Mesendoderm (in vitro differentiated cells): ENCODE results near the gene FSD2.

ENCODE experiments used
- DNase-seq: peaks from one replicate; pipeline ENCODE4 v3.0.0; 2013
- H2AK5ac ChIP-seq: 2 replicates; pipeline ENCODE4 v1.6.1; 2013; ENCODE audit warnings: low read length, inconsistent platforms
- H2BK120ac ChIP-seq: 2 replicates; pipeline ENCODE4 v1.6.1; 2013; ENCODE audit warnings: low read depth, mild to moderate bottlenecking, low read length, moderate library complexity, mixed read lengths
- H2BK15ac ChIP-seq: replicated peaks from 2 replicates; pipeline ENCODE4 v1.6.1; 2013; ENCODE audit warnings: low read depth, mild to moderate bottlenecking, moderate library complexity
- H2BK5ac ChIP-seq: 2 replicates; pipeline ENCODE4 v1.6.1; 2013; ENCODE audit warnings: low read length, inconsistent platforms
- H3K18ac ChIP-seq: 2 replicates; pipeline ENCODE4 v1.6.1; 2013; ENCODE audit warnings: mild to moderate bottlenecking, low read length, mixed read lengths
- H3K23ac ChIP-seq: one replicate; pipeline ENCODE4 v1.6.1; 2013; ENCODE audit warnings: low read length
- H3K27ac ChIP-seq: 2 replicates; pipeline ENCODE4 v1.5.1; 2013; ENCODE audit warnings: low read depth, mild to moderate bottlenecking, inconsistent platforms, low read length, moderate library complexity
- H3K27me3 ChIP-seq: 2 replicates; pipeline ENCODE4 v1.6.1; 2013; ENCODE audit warnings: low read length, control low read depth, mild to moderate bottlenecking, inconsistent platforms; ENCODE audit not compliant: insufficient read depth, poor library complexity
- H3K36me3 ChIP-seq: 2 replicates; pipeline ENCODE4 v1.6.1; 2013; ENCODE audit warnings: low read length, inconsistent platforms; ENCODE audit not compliant: control insufficient read depth, insufficient read depth
- H3K4ac ChIP-seq: one replicate; pipeline ENCODE4 v1.6.1; 2013; ENCODE audit warnings: low read depth, mild to moderate bottlenecking, low read length, moderate library complexity
- H3K4me1 ChIP-seq: 2 replicates; pipeline ENCODE4 v1.6.1; 2013; ENCODE audit warnings: low read depth, low read length, inconsistent platforms; ENCODE audit not compliant: control insufficient read depth
- H3K4me2 ChIP-seq: 2 replicates; pipeline ENCODE4 v1.6.1; 2013; ENCODE audit warnings: low read length
- H3K4me3 ChIP-seq: 2 replicates; pipeline ENCODE4 v1.5.1; 2013; ENCODE audit warnings: mild to moderate bottlenecking, low read length
- H3K56ac ChIP-seq: one replicate; pipeline ENCODE4 v1.6.1; 2013; ENCODE audit warnings: low read length
- H3K79me1 ChIP-seq: 2 replicates; pipeline ENCODE4 v1.6.1; 2013; ENCODE audit warnings: low read length, inconsistent platforms
- H3K79me2 ChIP-seq: 2 replicates; pipeline ENCODE4 v1.6.1; 2013; ENCODE audit warnings: mild to moderate bottlenecking, low read length; ENCODE audit not compliant: control insufficient read depth, insufficient read depth
- H3K9ac ChIP-seq: 2 replicates; pipeline ENCODE4 v1.6.1; 2013; ENCODE audit warnings: low read length, inconsistent platforms
- H4K5ac ChIP-seq: one replicate; pipeline ENCODE4 v1.6.1; 2013; ENCODE audit warnings: low read length
- H4K8ac ChIP-seq: one replicate; pipeline ENCODE4 v1.6.1; 2013; ENCODE audit warnings: low read depth, mild to moderate bottlenecking, control low read depth, low read length, moderate library complexity
- WGBS: extraction: QIAGEN DNeasy Blood & Tissue Kit; methylation state at CpG from one replicate; pipeline ENCODE4 v1.1.7; 2013; ENCODE audit warnings: low lambda C conversion rate, missing lambda C conversion rate; ENCODE audit not compliant: insufficient coverage; ENCODE audit errors: extremely low coverage; 5-methylcytosine and 5-hydroxymethylcytosine counted together

Gene FSD2

DNA sequence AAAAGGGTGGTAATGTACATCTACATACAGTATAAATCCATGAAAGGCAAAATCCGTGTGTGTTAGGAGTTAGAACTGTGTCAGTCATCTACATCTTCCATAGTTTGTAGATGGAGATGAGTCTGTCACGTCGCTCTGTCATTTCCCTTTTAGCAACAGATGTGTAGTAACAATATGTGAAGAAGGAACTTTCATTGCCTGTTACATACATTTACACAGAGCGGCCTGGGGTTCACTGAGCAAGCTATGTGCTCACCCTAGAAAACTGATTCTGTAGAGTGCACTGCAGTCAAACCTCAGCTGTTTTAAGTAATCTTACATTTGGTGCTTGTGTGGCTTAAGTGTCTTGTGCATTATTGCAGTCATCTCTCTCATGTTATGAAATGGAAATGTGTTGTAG lies 54.6 kb downstream of the FSD2 start:
- no peak overlapping the region for H3K27ac ChIP-seq

DNA sequence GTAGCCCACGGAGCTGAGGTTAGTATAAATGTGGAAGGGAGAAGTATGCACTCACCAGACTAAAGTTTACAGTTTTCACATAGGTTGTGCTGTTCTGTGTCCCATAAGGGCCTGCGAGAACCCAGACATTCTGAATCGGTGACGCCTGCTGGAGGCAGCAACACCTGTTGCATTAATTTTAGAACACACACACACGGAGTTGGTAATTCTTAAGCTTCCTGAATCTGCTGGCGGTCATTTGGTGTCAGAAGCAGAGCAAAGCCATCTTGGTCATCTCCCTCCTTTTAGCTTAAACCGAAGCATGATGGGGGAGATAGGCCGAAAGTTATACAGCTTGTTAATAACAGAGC lies 55.1 kb downstream of the FSD2 start:
- Histone ChIP-seq H2BK120ac (no peak overlapping the region), H4K8ac (no peak overlapping the region), H3K79me2 (peaks cover 17% of the 10 kb centered on the region), H3K4ac (no peak overlapping the region), H3K36me3 (no peaks in the 10 kb centered on the region), H4K5ac (no peak overlapping the region), H2AK5ac (no peak overlapping the region), H2BK15ac (no peak overlapping the region), H2BK5ac (no peak overlapping the region), H3K27ac (no peak overlapping the region), H3K4me2 (peak overlapping the region; percentile 92), H3K18ac (no peak overlapping the region), H3K56ac (peak overlapping the region; percentile 78), H3K79me1 (peaks cover 11% of the 10 kb centered on the region), H3K4me3 (peak overlapping the region; percentile 74), H3K9ac (peak overlapping the region; percentile 79), H3K27me3 (no peaks in the 10 kb centered on the region), H3K23ac (no peak overlapping the region), H3K4me1 (peaks cover 3% of the 10 kb centered on the region)
- no peak for DNase-seq
- WGBS: no CpG with 5 or more reads among the region's 8 CpGs

More for the DNA sequence above, 54.6 kb downstream of the FSD2 start:
- H3K9ac ChIP-seq: peak overlapping the region; percentile 79
- peak overlapping the region; percentile 92 for H3K4me2 ChIP-seq
- H2BK120ac ChIP-seq: no peak overlapping the region
- DNase-seq: no peak
- no peak overlapping the region for H2BK5ac ChIP-seq
- H3K18ac ChIP-seq: no peak overlapping the region
- H3K79me2 ChIP-seq: peaks cover 17% of the 10 kb centered on the region
- peaks cover 2% of the 10 kb centered on the region for H3K36me3 ChIP-seq
- H3K27me3 ChIP-seq: no peaks in the 10 kb centered on the region
- H2AK5ac ChIP-seq: no peak overlapping the region
- peaks cover 11% of the 10 kb centered on the region for H3K79me1 ChIP-seq
- no peak overlapping the region for H3K23ac ChIP-seq
- H2BK15ac ChIP-seq: no peak overlapping the region
- no peak overlapping the region for H4K8ac ChIP-seq
- no peak overlapping the region for H4K5ac ChIP-seq
- H3K4me1 ChIP-seq: peaks cover 3% of the 10 kb centered on the region
- H3K56ac ChIP-seq: peak overlapping the region; percentile 78
- H3K4me3 ChIP-seq: peak overlapping the region; percentile 74
- H3K4ac ChIP-seq: no peak overlapping the region
- WGBS: no CpG with 5 or more reads among the region's 4 CpGs

DNA sequence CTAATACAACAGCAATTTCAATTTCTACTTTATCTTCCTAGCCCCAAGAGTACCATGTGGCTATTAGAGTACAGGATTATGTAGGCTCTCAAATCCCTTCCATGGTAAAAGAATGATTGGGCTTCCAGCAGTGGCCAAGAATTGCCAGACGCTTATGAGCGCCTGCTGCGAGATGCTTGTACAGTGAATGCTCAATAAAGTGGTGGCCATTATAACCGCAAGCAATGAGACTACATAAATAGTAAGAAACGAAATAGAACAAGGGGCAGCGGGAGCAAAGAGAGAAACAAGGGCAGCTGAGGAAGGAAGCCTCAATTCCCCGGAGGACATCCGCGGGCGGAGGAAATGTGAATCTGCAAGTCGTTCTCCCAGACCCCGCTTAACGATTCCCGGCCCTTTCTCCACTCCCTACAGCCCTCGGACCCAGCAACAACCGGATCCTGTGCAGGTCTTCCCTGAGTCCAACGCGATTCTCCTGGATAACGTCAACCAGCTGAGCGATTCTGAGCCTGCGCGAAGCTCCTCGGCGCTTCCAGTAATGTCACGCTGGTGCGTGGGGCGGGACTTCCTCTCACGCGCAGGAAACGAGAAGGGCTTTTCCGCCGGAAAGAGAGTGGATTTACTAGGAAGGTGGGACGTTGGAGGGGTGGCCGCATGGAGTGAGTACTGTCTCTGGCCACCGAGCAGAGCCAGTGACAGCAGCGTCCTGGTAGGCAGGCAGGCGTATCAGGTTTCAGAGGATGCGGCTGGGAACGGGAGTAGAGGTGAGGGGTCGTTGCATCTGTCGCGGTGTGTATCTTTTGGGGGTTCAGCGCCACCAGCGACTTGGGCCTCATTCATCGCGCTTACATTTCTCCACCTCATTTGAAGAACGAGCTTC lies 55.7 kb downstream of the FSD2 start:
- no peak overlapping the region for H4K5ac ChIP-seq
- no peaks in the 10 kb centered on the region for H3K27me3 ChIP-seq
- DNase-seq: peak; percentile 97
- H3K27ac ChIP-seq: peak overlapping the region; percentile 37
- no peak overlapping the region for H3K4ac ChIP-seq
- H2BK120ac ChIP-seq: no peak overlapping the region
- H3K23ac ChIP-seq: no peak overlapping the region
- H2BK5ac ChIP-seq: no peak overlapping the region
- peak overlapping the region; percentile 86 for H3K56ac ChIP-seq
- no peak overlapping the region for H2AK5ac ChIP-seq
- H3K79me2 ChIP-seq: peaks cover 17% of the 10 kb centered on the region
- no peak overlapping the region for H3K18ac ChIP-seq
- peak overlapping the region; percentile 79 for H3K9ac ChIP-seq
- peaks cover 11% of the 10 kb centered on the region for H3K79me1 ChIP-seq
- H3K4me1 ChIP-seq: peaks cover 3% of the 10 kb centered on the region
- H2BK15ac ChIP-seq: no peak overlapping the region
- H4K8ac ChIP-seq: peak overlapping the region; percentile 60
- peak overlapping the region; percentile 92 for H3K4me2 ChIP-seq
- no peaks in the 10 kb centered on the region for H3K36me3 ChIP-seq
- H3K4me3 ChIP-seq: peak overlapping the region; percentile 74
- WGBS: no CpG with 5 or more reads among the region's 47 CpGs

DNA sequence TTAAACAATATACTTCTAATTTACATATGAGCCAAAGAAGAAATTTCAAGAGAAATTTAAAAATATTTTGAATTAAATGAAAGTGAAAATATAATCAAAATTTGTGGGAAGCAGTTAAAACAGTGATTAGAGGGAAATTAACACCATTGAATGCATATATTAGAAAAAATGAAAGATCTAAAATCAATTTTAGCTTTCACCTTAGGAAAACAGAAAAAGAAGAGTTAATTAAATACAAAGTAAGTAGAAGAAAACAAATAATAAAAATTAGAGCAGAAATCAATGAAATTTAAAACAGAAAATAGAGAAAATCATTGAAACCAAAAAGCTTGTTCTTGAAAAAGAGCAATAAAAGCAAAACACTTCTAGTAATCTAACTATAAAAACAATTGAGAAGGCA lies 57.6 kb downstream of the FSD2 start:
- no peak overlapping the region for H3K56ac ChIP-seq
- H3K4me2 ChIP-seq: no peak overlapping the region
- H3K79me1 ChIP-seq: peaks cover 9% of the 10 kb centered on the region
- H2BK120ac ChIP-seq: no peak overlapping the region
- H3K27ac ChIP-seq: no peak overlapping the region
- H3K23ac ChIP-seq: no peak overlapping the region
- peaks cover 3% of the 10 kb centered on the region for H3K4me1 ChIP-seq
- H4K5ac ChIP-seq: no peak overlapping the region
- peaks cover 17% of the 10 kb centered on the region for H3K79me2 ChIP-seq
- no peak overlapping the region for H3K9ac ChIP-seq
- H3K18ac ChIP-seq: no peak overlapping the region
- H2AK5ac ChIP-seq: no peak overlapping the region
- no peak overlapping the region for H3K4ac ChIP-seq
- H3K4me3 ChIP-seq: no peak overlapping the region
- no peak overlapping the region for H2BK15ac ChIP-seq
- no peaks in the 10 kb centered on the region for H3K27me3 ChIP-seq
- no peaks in the 10 kb centered on the region for H3K36me3 ChIP-seq
- H2BK5ac ChIP-seq: no peak overlapping the region
- no peak for DNase-seq
- no peak overlapping the region for H4K8ac ChIP-seq

DNA sequence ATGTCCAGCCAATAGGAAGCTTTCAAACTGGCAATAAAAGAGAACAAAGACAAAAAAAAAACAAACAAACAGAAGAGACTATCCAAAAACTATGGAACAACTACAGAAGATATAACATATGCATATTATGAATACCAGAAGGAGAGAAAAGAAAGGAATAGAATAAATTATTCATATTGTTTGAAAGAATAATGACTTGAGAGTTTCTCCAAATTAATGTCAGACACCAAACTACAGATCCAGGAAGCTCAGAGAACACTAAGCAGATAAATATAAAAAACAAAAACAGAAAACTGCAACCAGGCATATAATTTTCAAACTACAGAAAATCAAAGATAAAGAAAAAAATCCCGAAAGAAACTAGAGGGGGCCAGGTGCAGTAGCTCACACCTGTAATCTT lies 62.1 kb downstream of the FSD2 start:
- no peak overlapping the region for H2BK5ac ChIP-seq
- no peak overlapping the region for H4K8ac ChIP-seq
- no peak overlapping the region for H2AK5ac ChIP-seq
- H3K4me1 ChIP-seq: no peaks in the 10 kb centered on the region
- H3K4me2 ChIP-seq: no peak overlapping the region
- H3K4me3 ChIP-seq: no peak overlapping the region
- no peaks in the 10 kb centered on the region for H3K27me3 ChIP-seq
- no peak for DNase-seq
- H3K79me2 ChIP-seq: no peaks in the 10 kb centered on the region
- H3K4ac ChIP-seq: no peak overlapping the region
- no peaks in the 10 kb centered on the region for H3K79me1 ChIP-seq
- no peak overlapping the region for H4K5ac ChIP-seq
- H3K9ac ChIP-seq: no peak overlapping the region
- H3K36me3 ChIP-seq: no peaks in the 10 kb centered on the region
- H3K18ac ChIP-seq: no peak overlapping the region
- no CpG with 5 or more reads among the region's 1 CpG for WGBS
- H3K27ac ChIP-seq: no peak overlapping the region
- no peak overlapping the region for H3K56ac ChIP-seq
- H3K23ac ChIP-seq: no peak overlapping the region
- no peak overlapping the region for H2BK120ac ChIP-seq
- no peak overlapping the region for H2BK15ac ChIP-seq

DNA sequence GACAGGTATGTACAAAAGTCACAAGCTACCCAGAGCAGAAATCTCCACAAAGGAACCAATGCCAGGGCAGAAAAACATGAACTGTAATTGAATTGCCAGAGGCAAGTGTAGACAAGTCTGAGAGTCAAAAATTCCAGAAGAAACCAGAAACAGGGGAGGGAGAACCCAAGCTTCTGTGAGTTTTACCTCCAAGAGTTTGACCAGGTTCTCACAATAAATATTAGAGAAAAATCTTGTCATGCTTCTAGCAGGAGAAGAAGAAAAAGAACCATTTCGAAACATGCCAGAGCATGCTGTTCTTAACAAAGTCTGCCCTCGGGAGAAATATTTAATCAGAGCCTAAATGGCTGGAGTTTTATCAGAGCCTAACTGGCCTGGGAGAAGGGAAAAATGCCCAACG lies 63.7 kb downstream of the FSD2 start:
- no peak overlapping the region for H3K23ac ChIP-seq
- H3K4me2 ChIP-seq: no peak overlapping the region
- no peak overlapping the region for H2BK5ac ChIP-seq
- H4K5ac ChIP-seq: no peak overlapping the region
- peak overlapping the region; percentile 41 for H3K18ac ChIP-seq
- H3K56ac ChIP-seq: no peak overlapping the region
- no peaks in the 10 kb centered on the region for H3K27me3 ChIP-seq
- no peak overlapping the region for H3K4me3 ChIP-seq
- H3K79me1 ChIP-seq: no peaks in the 10 kb centered on the region
- no CpG with 5 or more reads among the region's 3 CpGs for WGBS
- no peak overlapping the region for H2AK5ac ChIP-seq
- H2BK15ac ChIP-seq: no peak overlapping the region
- H4K8ac ChIP-seq: no peak overlapping the region
- H3K27ac ChIP-seq: no peak overlapping the region
- no peak overlapping the region for H3K9ac ChIP-seq
- no peaks in the 10 kb centered on the region for H3K79me2 ChIP-seq
- H2BK120ac ChIP-seq: no peak overlapping the region
- H3K4ac ChIP-seq: no peak overlapping the region
- no peaks in the 10 kb centered on the region for H3K4me1 ChIP-seq
- H3K36me3 ChIP-seq: no peaks in the 10 kb centered on the region
- no peak for DNase-seq
